ENCODE measurements around the gene IGDCC3.

IGDCC3 gene

DNA sequence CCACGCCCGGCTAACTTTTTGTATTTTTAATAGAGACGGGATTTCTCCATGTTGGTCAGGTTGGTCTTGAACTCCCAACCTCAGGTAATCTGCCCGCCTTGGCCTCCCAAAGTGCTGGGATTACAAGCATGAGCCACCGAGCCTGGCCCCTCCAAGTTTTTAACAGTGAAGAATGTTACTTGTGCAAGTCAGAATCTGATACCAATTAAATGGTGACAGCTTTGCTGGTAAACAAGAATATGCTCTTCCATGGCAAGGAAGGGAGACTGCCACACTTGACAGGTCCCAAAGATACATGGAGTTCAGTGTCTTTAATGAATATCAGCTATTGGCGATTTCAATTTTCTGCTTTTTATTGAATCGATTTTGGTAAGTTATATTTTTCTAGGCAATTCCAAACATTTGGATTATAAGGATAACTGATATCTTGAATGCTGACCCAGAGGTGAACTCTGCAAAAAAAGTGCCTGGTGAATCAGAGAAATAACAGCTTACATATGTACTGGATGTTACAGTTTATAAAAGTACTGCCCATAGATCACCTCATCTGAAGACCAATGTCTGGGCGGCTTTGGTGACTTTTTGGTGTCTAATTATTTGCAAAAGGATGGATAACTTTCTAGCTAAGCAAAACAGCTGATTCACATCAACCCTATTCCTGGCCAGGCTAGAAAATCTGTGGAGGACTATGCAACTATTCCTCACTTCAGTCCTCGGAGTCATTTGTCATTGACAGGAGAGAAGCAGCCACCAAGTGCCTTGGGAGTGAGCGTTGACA lies 92.3 kb downstream of the IGDCC3 start:
- DNase-seq, result no peak

DNA sequence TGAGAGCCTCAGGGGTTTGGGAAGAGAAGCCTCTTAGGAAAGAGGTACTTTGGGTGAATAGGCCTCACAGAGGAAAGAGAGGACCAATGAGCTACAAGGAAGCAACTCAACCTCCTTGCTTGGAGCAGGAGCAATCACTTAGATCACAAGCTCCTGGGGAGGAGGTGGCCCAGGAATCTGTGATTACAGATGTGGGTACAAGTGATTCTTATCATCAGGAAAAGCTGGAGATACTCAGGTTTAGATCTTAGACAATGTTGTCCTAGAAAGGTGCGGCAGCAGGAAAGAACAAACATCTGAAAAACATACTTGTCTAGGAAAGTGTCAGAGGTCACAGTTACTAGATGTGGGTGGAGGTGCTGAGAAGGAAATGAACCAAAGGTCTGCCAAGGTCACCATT lies 99.3 kb downstream of the IGDCC3 start:
- DNase-seq, result no peak

All from NCI-H1105 (cell line).